GM12878 (cell line): ENCODE data around the gene RTN4R. TPM values are rescaled to one million over a fixed set of nuclear protein-coding genes. Genes with fewer than 3 reads are reported as not detected.
A peak's percentile ranks its signal among the peaks of the same experiment; 100 is the strongest.

Experiments
- ATAC-seq: fragments of 200-7000 bp; cut with Tn5 transposase; 3 replicates; pipeline ENCODE4 v1.9.1; 2020; ENCODE audit warnings: mild to moderate bottlenecking, moderate library complexity
- BruUV-seq: library from RNA; stranded (reverse); fragments of 400-500 nt; replicated peaks from 2 replicates; lab custom pipeline; 2021; lab: Mats Ljungman, UMichigan
- CTCF ChIA-PET: fragments of 300-600 bp; sonication (Branson Sonifier 250); formaldehyde crosslinking; extraction: SDS; loops from one replicate; lab custom pipeline; 2021; ENCODE audit warnings: inconsistent platforms; lab: Yijun Ruan, JAX
- POLR2A ChIA-PET: fragments of 350-600 bp; formaldehyde crosslinking; extraction: SDS; loops from one replicate; lab custom pipeline; 2021; ENCODE audit warnings: inconsistent platforms; lab: Charles Lee
- RAD21 ChIA-PET: fragments of 300-600 bp; sonication (Branson Sonifier 250); formaldehyde crosslinking; loops from one replicate; lab custom pipeline; 2023; ENCODE audit warnings: antibody characterized with exemption; ENCODE audit not compliant: unreplicated experiment; lab: Charles Lee
- SMC1A ChIA-PET: fragments of 300-600 bp; sonication (Branson Sonifier 250); formaldehyde crosslinking; loops from one replicate; lab custom pipeline; 2023; ENCODE audit not compliant: unreplicated experiment, uncharacterized antibody; lab: Charles Lee
- DNase-seq: peaks from one replicate; pipeline ENCODE4 v3.0.0-alpha.2; 2011; ENCODE audit warnings: low read depth, low spot score
- FAIRE-seq: peaks from 3 replicates; lab custom pipeline; 2011; peaks lifted over from hg19 to GRCh38; lab: Jason Lieb, UNC
- H2AFZ ChIP-seq: 2 replicates; pipeline ENCODE4 v1.6.0; 2011; ENCODE audit warnings: low read depth, low read length, control low read depth; ENCODE audit not compliant: control insufficient read depth
- H3K27ac ChIP-seq: 2 replicates; pipeline ENCODE4 v1.5.1; 2011; ENCODE audit warnings: control low read depth; ENCODE audit not compliant: control insufficient read depth, insufficient read depth
- H3K27me3 ChIP-seq, 2 experiments: replicated peaks in 1 of 2; 2 replicates each; pipeline versions ENCODE4 v1.6.0 to v1.6.1; 2011; ENCODE audit warnings: low read length in 1 of 2; ENCODE audit not compliant: control insufficient read depth in 2 of 2, insufficient read depth in 2 of 2
- H3K36me3 ChIP-seq, 2 experiments: 2 replicates each; pipeline ENCODE4 v1.5.1; 2011; ENCODE audit warnings: low read length in 1 of 2; ENCODE audit not compliant: control insufficient read depth in 2 of 2, insufficient read depth in 2 of 2
- H3K4me1 ChIP-seq: 2 replicates; pipeline ENCODE4 v1.6.1; 2011; ENCODE audit warnings: mild to moderate bottlenecking, low read length, moderate library complexity, mixed read lengths; ENCODE audit not compliant: control insufficient read depth, insufficient read depth
- H3K4me2 ChIP-seq: 2 replicates; pipeline ENCODE4 v1.6.0; 2011; ENCODE audit warnings: control low read depth; ENCODE audit not compliant: control insufficient read depth, insufficient read depth
- H3K4me3 ChIP-seq: fragments of 200-600 bp; sonication (generic); 2 replicates; pipeline ENCODE4 v1.5.1; 2016
- H3K79me2 ChIP-seq: 2 replicates; pipeline ENCODE4 v1.6.0; 2011; ENCODE audit warnings: low read length; ENCODE audit not compliant: control insufficient read depth, insufficient read depth
- H3K9ac ChIP-seq: 2 replicates; pipeline ENCODE4 v1.8.0; 2011; ENCODE audit warnings: low read length, control low read depth, mixed read lengths; ENCODE audit not compliant: control insufficient read depth, insufficient read depth
- H3K9me3 ChIP-seq: replicated peaks from 3 replicates; pipeline ENCODE4 v1.5.1; 2011; ENCODE audit warnings: mild to moderate bottlenecking, low read length; ENCODE audit not compliant: control insufficient read depth, insufficient read depth
- H4K20me1 ChIP-seq: 2 replicates; pipeline ENCODE4 v1.6.0; 2011; ENCODE audit not compliant: control insufficient read depth, insufficient read depth
- BHLHE40 ChIP-seq, 2 experiments: fragments of 450-650 bp in 1 of 2; IDR thresholded peaks; 2 replicates each; pipeline ENCODE4 v1.6.1; 2011 to 2017; ENCODE audit warnings: low read depth in 2 of 2, borderline replicate concordance in 1 of 2, improper control_type of control experiment in 1 of 2, low read length in 1 of 2, mild to moderate bottlenecking in 1 of 2
- RAD51 ChIP-seq: fragments of 450-650 bp; IDR thresholded peaks from 2 replicates; pipeline ENCODE4 v1.6.1; 2016; ENCODE audit warnings: moderate library complexity, mild to moderate bottlenecking, inconsistent platforms
- YY1 ChIP-seq: IDR thresholded peaks from 2 replicates; pipeline ENCODE4 v1.6.1; 2011; ENCODE audit warnings: low read depth, mild to moderate bottlenecking, low read length
- WGBS: methylation state at CpG from one replicate; pipeline ENCODE4 v1.1.6; 2016; ENCODE audit warnings: low lambda C conversion rate; ENCODE audit not compliant: insufficient replicate concordance, insufficient coverage; ENCODE audit errors: missing lambda C conversion rate; 5-methylcytosine and 5-hydroxymethylcytosine counted together
- in situ Hi-C: fragments of 300-500 bp; cut with MboI; formaldehyde crosslinking; loops from 9 replicates; pipeline ENCODE4 v1.14.3; 2018; ENCODE audit warnings: mixed read lengths
- intact Hi-C: fragments of 100-400 bp; cut with micrococcal nuclease; formaldehyde crosslinking; loops from one replicate; pipeline ENCODE4 v1.14.2; 2022; ENCODE audit not compliant: unreplicated experiment
- polyA plus RNA-seq, 11 experiments: library from polyadenylated mRNA; depleted of rRNA in 4 of 11; unstranded in 6 of 11; stranded (reverse) in 5 of 11; fragments of >200 nt; fragmentation: Nextera tagmentation in 4 of 11; fragmentation: Illumina TruSeq in 1 of 11; extraction: Ambion mirVana in 4 of 11; extraction: Trizol in 1 of 11; gene quantifications; 1 replicate in 1 of 11; 2 replicates in 10 of 11; pipeline versions ENCODE4 v1.2.1 to v1.2.3, GENCODE V29; 2011 to 2016; ENCODE audit warnings: inconsistent platforms in 2 of 11, missing spikeins in 2 of 11, low read depth in 1 of 11
- total RNA-seq, 4 experiments: library from RNA; depleted of rRNA in 3 of 4; stranded (reverse); fragments of >200 nt in 3 of 4; fragmentation: Illumina TruSeq in 1 of 4; extraction: Trizol in 1 of 4; gene quantifications; 2 replicates each; pipeline versions ENCODE4 v1.2.1 to v1.2.3, GENCODE V29; 2013 to 2021
- TF ChIP-seq, protein P1 (sequence below): fragments of 450-650 bp; IDR thresholded peaks from 2 replicates; pipeline ENCODE4 v1.6.1; 2017; ENCODE audit warnings: borderline replicate concordance

RTN4R gene
- total and polyA plus RNA-seq, 10 of the 15 experiments (the other 5 are each of a cell fraction or from before 2014, with no cell fraction given), result 0.03 to 1.0 (median 0.60) TPM; not detected in 2

DNA sequence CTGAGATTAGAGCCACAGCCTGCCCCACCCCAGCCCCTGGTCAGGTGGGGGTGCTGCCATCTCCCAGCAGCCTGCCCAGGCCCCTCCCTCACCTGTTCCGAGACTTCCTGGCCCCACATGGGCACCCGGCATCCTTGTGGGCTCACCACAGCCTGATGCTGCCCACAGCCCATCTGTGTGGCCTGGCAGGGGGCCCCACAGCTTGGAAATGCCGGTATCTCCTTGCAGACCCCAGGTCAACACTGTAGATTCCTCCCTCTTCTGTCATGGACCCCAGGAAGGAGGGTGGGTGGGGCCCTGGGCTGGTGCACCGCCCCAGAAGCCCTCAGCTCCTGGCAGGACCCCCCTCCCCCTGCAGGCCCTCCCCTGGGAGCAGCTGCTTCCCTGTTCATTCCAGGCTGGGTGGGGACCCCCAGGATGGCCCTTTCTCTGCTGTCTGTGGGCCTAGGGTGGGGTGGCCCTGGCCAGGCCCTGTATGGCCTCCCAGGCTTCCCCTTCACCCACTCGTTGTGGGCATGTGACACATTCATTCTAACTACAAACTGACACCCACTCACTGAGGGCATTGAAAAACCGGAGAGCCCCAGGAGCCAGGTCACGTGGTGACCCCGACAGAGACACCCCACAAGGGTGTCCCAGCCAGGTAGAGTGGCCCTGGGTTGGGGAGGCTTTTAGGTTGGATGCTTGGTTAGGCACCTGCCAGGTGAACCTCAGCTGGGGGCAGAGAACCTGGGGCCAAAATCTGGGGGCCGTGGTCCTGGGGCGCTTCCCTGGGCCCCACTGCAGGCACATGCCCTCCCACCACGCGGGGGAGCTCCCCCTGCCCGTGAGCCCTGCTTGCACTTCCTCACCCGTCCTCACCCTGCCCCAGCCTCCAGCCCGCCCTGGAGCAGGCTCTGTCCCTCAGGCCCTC, 73.2 kb downstream of the RTN4R start:
- in situ Hi-C loops (no loop called here), intact Hi-C loops (no loop called here)
- SMC1A ChIA-PET, result no interaction called here
- H3K9me3 ChIP-seq, result no peaks in the 10 kb centered on the region
- H3K27ac ChIP-seq, result no peak overlapping the region
- no peak overlapping the region for H3K4me2 ChIP-seq
- POLR2A ChIA-PET, result no interaction called here
- no TSS peak for BruUV-seq
- H3K4me1 ChIP-seq, result no peaks in the 10 kb centered on the region
- CTCF ChIA-PET, result interaction anchor here (0.6 to 0.8 kb wide), 2 partner anchors 38 to 43 kb away, joined by 3 read pairs; no protein-coding TSS in a partner anchor
- H3K36me3 ChIP-seq, result no peaks in the 10 kb centered on the region
- 4% methylated on average over 14 of the region's 15 CpGs for WGBS
- H3K4me3 ChIP-seq, result no peak overlapping the region
- H2AFZ ChIP-seq, result no peak overlapping the region
- TF ChIP-seq YY1 (no peak), BHLHE40 (IDR thresholded peaks at IDR 0.05; ENCODE audit: borderline replicate concordance in 1 of 2, low read depth in 2 of 2, low read length in 1 of 2) (peak in 1 of 2 experiments; percentile 20; a peak in 1 of 4 replicates), RAD51 (peak; percentile 67; the same call in 1 of the 2 replicates)
- TF ChIP-seq, protein P1, sequence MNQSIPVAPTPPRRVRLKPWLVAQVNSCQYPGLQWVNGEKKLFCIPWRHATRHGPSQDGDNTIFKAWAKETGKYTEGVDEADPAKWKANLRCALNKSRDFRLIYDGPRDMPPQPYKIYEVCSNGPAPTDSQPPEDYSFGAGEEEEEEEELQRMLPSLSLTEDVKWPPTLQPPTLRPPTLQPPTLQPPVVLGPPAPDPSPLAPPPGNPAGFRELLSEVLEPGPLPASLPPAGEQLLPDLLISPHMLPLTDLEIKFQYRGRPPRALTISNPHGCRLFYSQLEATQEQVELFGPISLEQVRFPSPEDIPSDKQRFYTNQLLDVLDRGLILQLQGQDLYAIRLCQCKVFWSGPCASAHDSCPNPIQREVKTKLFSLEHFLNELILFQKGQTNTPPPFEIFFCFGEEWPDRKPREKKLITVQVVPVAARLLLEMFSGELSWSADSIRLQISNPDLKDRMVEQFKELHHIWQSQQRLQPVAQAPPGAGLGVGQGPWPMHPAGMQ, result no peak
- TF ChIP-seq, all 136 proteins: peak for 2
- ATAC-seq (peak; percentile 30; the same call in 2 of the 3 replicates), FAIRE-seq (no peak), DNase-seq (no peak)
- RAD21 ChIA-PET, result interaction anchor here (1.7 kb wide), 1 partner anchor 38 kb away, joined by 4 read pairs; no protein-coding TSS in a partner anchor
- Histone ChIP-seq H4K20me1 (no peaks in the 10 kb centered on the region), H3K9ac (no peak overlapping the region), H3K27me3 (peaks cover 0 to 2% of the 10 kb centered on the region in 2 experiments; a peak in 3 of 4 replicates), H3K79me2 (no peaks in the 10 kb centered on the region)
